ENCODE measurements around the gene BIN2. TPM values are rescaled to one million over a fixed set of nuclear protein-coding genes. Genes with fewer than 3 reads are reported as not detected.

Gene BIN2
- total RNA-seq, 2 donors from 2014 or later, result 4.6 to 11.9 TPM

DNA sequence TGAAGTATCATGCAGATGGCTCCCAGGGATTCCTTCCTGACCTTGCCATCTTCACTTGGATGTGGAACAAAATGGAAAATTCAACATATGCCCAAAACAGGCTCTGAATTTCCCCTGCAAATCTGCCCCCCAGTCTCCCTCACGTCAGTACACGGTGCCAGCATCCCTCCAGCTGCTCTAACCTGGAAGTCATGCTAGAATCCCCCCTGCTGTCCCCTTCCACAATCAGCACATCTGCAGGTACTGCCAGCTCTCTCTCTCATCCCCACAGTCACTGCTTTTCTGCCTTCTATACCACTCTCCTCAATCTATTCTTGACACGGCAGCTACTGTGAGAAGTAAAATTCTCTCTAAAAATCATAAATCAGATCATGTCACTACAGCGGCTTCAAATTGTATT, 45.6 kb upstream of the BIN2 start:
- Histone ChIP-seq H3K9me3 (no peaks in the 10 kb centered on the region), H3K4me3 (no peak overlapping the region), H3K27ac (no peak overlapping the region), H3K27me3 (replicated peaks; ENCODE audit: insufficient read depth) (no peaks in the 10 kb centered on the region), H3K36me3 (no peaks in the 10 kb centered on the region), H3K4me1 (ENCODE audit: control insufficient read depth in 1 of 2, low read depth in 2 of 2) (peaks cover 0 to 15% of the 10 kb centered on the region in 2 donors)
- DNase-seq (ENCODE audit: low spot score) (no peak), ATAC-seq (ENCODE audit: insufficient number of reproducible peaks, low FRiP score, low read depth) (no peak)
- TF ChIP-seq, protein P1, sequence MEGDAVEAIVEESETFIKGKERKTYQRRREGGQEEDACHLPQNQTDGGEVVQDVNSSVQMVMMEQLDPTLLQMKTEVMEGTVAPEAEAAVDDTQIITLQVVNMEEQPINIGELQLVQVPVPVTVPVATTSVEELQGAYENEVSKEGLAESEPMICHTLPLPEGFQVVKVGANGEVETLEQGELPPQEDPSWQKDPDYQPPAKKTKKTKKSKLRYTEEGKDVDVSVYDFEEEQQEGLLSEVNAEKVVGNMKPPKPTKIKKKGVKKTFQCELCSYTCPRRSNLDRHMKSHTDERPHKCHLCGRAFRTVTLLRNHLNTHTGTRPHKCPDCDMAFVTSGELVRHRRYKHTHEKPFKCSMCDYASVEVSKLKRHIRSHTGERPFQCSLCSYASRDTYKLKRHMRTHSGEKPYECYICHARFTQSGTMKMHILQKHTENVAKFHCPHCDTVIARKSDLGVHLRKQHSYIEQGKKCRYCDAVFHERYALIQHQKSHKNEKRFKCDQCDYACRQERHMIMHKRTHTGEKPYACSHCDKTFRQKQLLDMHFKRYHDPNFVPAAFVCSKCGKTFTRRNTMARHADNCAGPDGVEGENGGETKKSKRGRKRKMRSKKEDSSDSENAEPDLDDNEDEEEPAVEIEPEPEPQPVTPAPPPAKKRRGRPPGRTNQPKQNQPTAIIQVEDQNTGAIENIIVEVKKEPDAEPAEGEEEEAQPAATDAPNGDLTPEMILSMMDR (IDR thresholded peaks at IDR 0.05), result no peak

DNA sequence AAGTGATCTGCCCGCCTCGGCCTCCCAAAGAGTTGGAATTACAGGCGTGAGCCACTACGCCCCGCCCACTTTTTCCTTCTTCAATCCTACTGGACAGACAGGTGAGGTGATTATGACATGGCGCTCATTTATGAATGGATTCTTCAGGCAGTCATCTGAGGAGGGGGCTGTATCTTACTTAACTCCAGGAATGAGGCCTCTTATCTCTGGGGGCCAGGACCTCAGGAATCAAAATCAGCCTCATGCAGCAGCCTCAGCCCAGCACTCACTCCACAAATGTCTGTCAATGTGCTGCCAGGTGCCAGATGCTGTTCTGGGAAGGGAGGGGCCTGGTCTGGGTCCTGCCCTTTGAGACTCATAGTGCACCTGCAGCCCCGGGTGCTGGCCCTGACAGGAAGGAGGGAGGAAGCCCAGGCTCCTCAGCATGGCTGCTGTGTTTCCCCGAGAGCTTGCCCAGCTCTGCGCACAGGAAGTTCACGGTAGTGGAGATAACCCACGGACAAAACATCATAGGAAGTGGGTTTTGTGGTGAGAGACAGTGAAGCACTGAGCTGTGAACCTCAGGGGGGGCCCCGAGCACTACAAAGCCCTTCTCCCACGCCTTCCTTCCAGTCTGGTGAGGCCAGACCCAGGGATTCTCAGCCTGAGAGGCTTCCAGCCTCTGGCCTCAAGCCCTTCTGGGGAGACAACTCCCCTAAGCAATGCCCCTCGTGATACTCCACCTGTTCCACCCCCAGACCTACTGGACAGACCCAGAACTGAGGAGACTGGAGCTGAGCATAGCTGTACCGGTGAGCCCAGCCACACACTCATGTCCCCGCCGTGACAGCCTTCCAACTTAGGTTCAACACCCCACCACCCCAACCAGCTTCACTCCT, 44.9 kb upstream of the BIN2 start:
- Histone ChIP-seq H3K4me1 (ENCODE audit: control insufficient read depth in 1 of 2, low read depth in 2 of 2) (peaks cover 0 to 12% of the 10 kb centered on the region in 2 donors), H3K27me3 (replicated peaks; ENCODE audit: insufficient read depth) (no peaks in the 10 kb centered on the region), H3K36me3 (no peaks in the 10 kb centered on the region), H3K27ac (no peak overlapping the region), H3K9me3 (no peaks in the 10 kb centered on the region), H3K4me3 (no peak overlapping the region)
- ATAC-seq (ENCODE audit: insufficient number of reproducible peaks, low FRiP score, low read depth) (no peak), DNase-seq (ENCODE audit: low spot score) (no peak)
- TF ChIP-seq, protein P1 (IDR thresholded peaks at IDR 0.05), result no peak

DNA sequence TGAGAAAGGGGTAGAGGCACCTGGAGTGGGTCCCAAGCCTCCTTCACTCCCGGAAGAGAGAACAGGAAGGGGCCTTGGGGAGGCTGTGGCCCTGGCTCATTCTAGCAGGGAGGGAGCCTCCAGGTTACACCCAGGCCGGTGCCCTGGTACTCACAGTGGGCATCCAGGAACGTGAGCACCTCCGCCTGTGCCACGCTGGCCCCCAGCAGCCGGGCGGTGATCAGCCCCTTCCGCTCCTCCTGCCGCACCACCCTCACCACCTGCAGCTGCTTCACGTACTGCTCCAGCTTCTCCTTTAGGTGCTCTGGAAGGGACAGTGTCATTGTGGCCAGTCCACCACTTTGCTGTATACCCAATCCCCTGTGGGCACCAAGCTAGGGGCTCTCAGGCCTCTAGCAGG, 41.3 kb upstream of the BIN2 start:
- Histone ChIP-seq H3K4me1 (ENCODE audit: control insufficient read depth in 1 of 2, low read depth in 2 of 2) (no peaks in the 10 kb centered on the region), H3K36me3 (no peaks in the 10 kb centered on the region), H3K27me3 (replicated peaks; ENCODE audit: insufficient read depth) (no peaks in the 10 kb centered on the region), H3K9me3 (no peaks in the 10 kb centered on the region), H3K27ac (no peak overlapping the region), H3K4me3 (no peak overlapping the region)
- DNase-seq (ENCODE audit: low spot score) (no peak), ATAC-seq (ENCODE audit: insufficient number of reproducible peaks, low FRiP score, low read depth) (no peak)
- TF ChIP-seq, protein P1 (IDR thresholded peaks at IDR 0.05), result no peak

DNA sequence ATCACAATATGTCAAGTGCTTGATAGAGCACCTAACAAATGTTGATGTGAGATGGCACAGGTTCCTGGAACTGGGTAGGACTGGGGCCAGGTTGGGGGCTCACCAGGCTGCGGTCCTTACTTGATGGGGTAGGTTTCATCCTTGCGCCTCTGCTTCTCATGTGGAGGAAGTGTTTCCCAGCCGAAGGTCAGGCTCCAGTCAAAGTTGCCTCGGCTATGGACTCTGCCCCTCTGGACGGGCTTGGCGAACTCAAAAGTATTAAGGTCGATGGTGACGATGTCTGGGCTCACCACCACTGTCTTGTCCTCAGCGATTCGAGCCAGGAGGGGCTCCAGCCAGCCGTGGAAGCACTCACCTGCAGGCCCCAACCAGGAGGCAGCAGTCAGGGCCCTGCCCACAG, 40.0 kb upstream of the BIN2 start:
- Histone ChIP-seq H3K27ac (no peak overlapping the region), H3K4me1 (ENCODE audit: control insufficient read depth in 1 of 2, low read depth in 2 of 2) (no peaks in the 10 kb centered on the region), H3K36me3 (no peaks in the 10 kb centered on the region), H3K9me3 (no peaks in the 10 kb centered on the region), H3K4me3 (no peak overlapping the region), H3K27me3 (replicated peaks; ENCODE audit: insufficient read depth) (no peaks in the 10 kb centered on the region)
- DNase-seq (ENCODE audit: low spot score), result no peak
- ATAC-seq (ENCODE audit: insufficient number of reproducible peaks, low FRiP score, low read depth), result no peak
- TF ChIP-seq, protein P1 (IDR thresholded peaks at IDR 0.05), result no peak

DNA sequence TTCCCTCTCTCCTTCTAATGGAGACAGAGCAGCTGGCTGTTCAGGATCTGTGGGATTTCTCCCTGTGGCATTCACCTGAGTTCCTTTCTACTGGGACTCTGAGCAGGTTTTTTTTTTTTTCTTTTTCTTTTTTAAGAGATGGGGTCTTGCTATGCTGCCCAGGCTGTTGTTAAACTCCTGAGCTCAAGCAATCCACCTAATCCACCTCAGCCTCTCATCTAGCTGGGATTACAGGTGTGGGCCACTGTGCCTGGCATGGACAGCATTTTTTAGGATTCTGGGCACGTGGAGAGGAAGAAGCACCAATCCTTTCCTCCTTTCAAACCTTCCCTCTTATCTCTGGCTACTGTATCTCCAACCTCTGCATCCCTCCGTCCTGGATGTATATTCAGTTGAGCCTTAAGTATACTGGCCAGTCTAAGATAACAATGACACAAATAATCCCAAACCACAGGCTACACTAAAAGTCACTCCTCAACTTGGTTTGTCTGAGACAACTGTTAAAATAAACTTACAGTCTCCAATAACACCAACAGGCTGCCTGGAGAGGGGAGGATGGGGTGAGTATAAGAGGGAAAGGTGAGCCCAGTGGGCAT, 38.9 kb upstream of the BIN2 start:
- no peaks in the 10 kb centered on the region for H3K4me1 ChIP-seq (ENCODE audit: control insufficient read depth in 1 of 2, low read depth in 2 of 2)
- no peaks in the 10 kb centered on the region for H3K27me3 ChIP-seq (replicated peaks; ENCODE audit: insufficient read depth)
- H3K4me3 ChIP-seq, result no peak overlapping the region
- no peak for DNase-seq (ENCODE audit: low spot score)
- H3K36me3 ChIP-seq, result no peaks in the 10 kb centered on the region
- H3K9me3 ChIP-seq, result no peaks in the 10 kb centered on the region
- no peak overlapping the region for H3K27ac ChIP-seq
- TF ChIP-seq, protein P1 (IDR thresholded peaks at IDR 0.05), result no peak
- no peak for ATAC-seq (ENCODE audit: insufficient number of reproducible peaks, low FRiP score, low read depth)

All from thoracic aorta (tissue), 2 donors.